Kidney (tissue), 14 donors: ENCODE data around the gene CPT1A. TPM values are rescaled to one million over a fixed set of nuclear protein-coding genes. Genes with fewer than 3 reads are reported as not detected.

Experiments used
- DNase-seq, 5 donors: peaks; one replicate each; pipeline ENCODE4 v3.0.0-alpha.2; 2013 to 2020
- FAIRE-seq: peaks from 2 replicates; lab custom pipeline; 2012; peaks lifted over from hg19 to GRCh38; lab: Jason Lieb, UNC
- H3K27ac ChIP-seq, 2 donors: one replicate each; pipeline ENCODE4 v1.7.0; 2013; ENCODE audit warnings: low read depth in 2 of 2, low read length in 2 of 2, inconsistent platforms in 1 of 2
- H3K27me3 ChIP-seq: one replicate; pipeline ENCODE4 v1.7.1; 2013; ENCODE audit warnings: low read length, inconsistent platforms; ENCODE audit not compliant: control insufficient read depth, insufficient read depth
- H3K36me3 ChIP-seq, 3 donors: one replicate each; pipeline versions ENCODE4 v1.7.0 to v1.7.1; 2013; ENCODE audit warnings: low read length in 3 of 3, control low read depth in 1 of 3, inconsistent platforms in 1 of 3; ENCODE audit not compliant: insufficient read depth in 3 of 3, control insufficient read depth in 2 of 3
- H3K4me1 ChIP-seq, 3 donors: one replicate each; pipeline versions ENCODE4 v1.7.0 to v1.7.1; 2013; ENCODE audit warnings: low read length in 3 of 3, inconsistent platforms in 1 of 3, low read depth in 1 of 3; ENCODE audit not compliant: control insufficient read depth in 2 of 3, insufficient read depth in 2 of 3
- H3K4me3 ChIP-seq, 3 donors: one replicate each; pipeline versions ENCODE4 v1.7.0 to v1.8.1; 2013; ENCODE audit warnings: low read length in 3 of 3, control low read depth in 1 of 3, inconsistent platforms in 1 of 3
- H3K9ac ChIP-seq, 3 donors: one replicate each; pipeline versions ENCODE4 v1.7.0 to v1.7.1; 2013; ENCODE audit warnings: low read length in 3 of 3, control low read depth in 1 of 3, inconsistent platforms in 1 of 3
- H3K9me3 ChIP-seq, 3 donors: one replicate each; pipeline versions ENCODE4 v1.7.0 to v1.7.1; 2013; ENCODE audit warnings: low read length in 3 of 3, control low read depth in 1 of 3, inconsistent platforms in 1 of 3; ENCODE audit not compliant: control insufficient read depth in 2 of 3, insufficient read depth in 1 of 3
- intact Hi-C: fragments of 100-400 bp; cut with DNase I; formaldehyde crosslinking; loops from one replicate; pipeline ENCODE4 v1.11.1; 2022
- polyA plus RNA-seq: library from polyadenylated mRNA; stranded (reverse); fragments of 350-450 nt; fragmentation: Illumina TruSeq; extraction: RNeasy Lipid Tissue Mini Kit (QIAGEN cat#74804); gene quantifications from one replicate; pipeline ENCODE4 v1.2.3, GENCODE V29; 2014; ENCODE audit warnings: low read depth, low replicate concordance; ENCODE audit not compliant: insufficient read depth
- total RNA-seq: library from RNA; stranded (reverse); fragmentation: NEBNext Ultra II Directional; extraction: Animal tissue kit (Norgen Biotek cat#: 25700); gene quantifications from one replicate; pipeline ENCODE4 v1.2.1, GENCODE V29; 2021
- TF ChIP-seq, protein P1 (sequence below): IDR thresholded peaks from 3 replicates; pipeline ENCODE4 v1.5.1; 2012; ENCODE audit warnings: mild to moderate bottlenecking, moderate library complexity, borderline replicate concordance; ENCODE audit not compliant: insufficient read depth; ENCODE audit errors: extremely low read depth
- donor health status: control.
- donor health status: control.
- donor health status: control.
- donor health status: control.
- donor health status: control.
- donor health status: DM: yes; HTN: yes; CAD: no.
- donor health status: Normal renal cell carcinoma (clear cell type).

The CPT1A gene
- total and polyA plus RNA-seq, 2 donors from 2014 or later: 51.3 to 61.5 TPM

DNA sequence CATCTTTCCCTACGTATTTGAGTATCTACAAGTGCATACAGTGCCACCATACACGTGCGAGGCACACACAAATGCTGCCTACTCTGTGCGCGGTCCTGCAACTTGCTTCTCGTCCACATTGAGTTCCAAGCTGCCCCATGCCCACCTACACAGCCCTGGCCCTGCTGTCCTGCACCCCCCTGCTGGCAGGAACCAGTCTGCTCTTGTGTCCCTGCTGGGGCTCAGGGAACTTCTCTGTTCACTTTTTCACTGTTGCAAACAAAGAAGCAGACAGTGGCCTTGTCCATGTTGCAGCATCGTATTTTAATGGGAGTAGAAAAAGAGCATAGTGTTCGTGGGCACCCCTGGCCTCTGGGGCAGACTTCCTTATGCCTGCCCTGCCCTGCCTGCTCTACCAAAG, 14.0 kb downstream of the CPT1A start:
- intact Hi-C loops: no loop called here
- H3K27me3 ChIP-seq: no peaks in the 10 kb centered on the region
- H3K36me3 ChIP-seq: no peaks in the 10 kb centered on the region
- FAIRE-seq: no peak
- peaks cover 0 to 24% (median 5%) of the 10 kb centered on the region in 3 donors for H3K4me1 ChIP-seq
- TF ChIP-seq, protein P1, sequence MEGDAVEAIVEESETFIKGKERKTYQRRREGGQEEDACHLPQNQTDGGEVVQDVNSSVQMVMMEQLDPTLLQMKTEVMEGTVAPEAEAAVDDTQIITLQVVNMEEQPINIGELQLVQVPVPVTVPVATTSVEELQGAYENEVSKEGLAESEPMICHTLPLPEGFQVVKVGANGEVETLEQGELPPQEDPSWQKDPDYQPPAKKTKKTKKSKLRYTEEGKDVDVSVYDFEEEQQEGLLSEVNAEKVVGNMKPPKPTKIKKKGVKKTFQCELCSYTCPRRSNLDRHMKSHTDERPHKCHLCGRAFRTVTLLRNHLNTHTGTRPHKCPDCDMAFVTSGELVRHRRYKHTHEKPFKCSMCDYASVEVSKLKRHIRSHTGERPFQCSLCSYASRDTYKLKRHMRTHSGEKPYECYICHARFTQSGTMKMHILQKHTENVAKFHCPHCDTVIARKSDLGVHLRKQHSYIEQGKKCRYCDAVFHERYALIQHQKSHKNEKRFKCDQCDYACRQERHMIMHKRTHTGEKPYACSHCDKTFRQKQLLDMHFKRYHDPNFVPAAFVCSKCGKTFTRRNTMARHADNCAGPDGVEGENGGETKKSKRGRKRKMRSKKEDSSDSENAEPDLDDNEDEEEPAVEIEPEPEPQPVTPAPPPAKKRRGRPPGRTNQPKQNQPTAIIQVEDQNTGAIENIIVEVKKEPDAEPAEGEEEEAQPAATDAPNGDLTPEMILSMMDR: no peak
- H3K4me3 ChIP-seq: no peak overlapping the region
- no peak overlapping the region for H3K9ac ChIP-seq
- no peak for DNase-seq
- no peak overlapping the region for H3K27ac ChIP-seq
- H3K9me3 ChIP-seq: no peaks in the 10 kb centered on the region

DNA sequence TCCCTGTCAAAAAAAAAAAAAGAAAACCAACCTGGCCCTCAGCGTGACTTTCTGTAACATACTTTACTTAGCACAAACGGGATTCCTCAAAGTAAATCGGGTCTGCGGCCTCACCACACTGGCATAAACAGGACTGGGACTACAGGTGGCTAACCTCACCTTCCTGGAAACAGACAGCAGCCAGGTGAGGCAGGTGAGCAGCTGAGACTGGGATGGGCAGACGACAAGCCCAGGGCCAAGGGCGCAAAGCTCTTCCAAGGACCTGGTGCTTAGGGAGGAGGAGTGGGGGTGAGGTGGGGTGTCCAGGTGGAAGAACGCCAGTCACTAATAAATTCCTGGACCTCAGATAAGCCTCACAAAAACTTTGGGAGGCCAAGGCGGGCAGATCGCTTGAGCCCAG, 15.0 kb downstream of the CPT1A start:
- DNase-seq: no peak
- Histone ChIP-seq H3K27ac (no peak overlapping the region), H3K27me3 (no peaks in the 10 kb centered on the region), H3K9me3 (no peaks in the 10 kb centered on the region), H3K4me3 (no peak overlapping the region), H3K4me1 (peaks cover 0 to 21% (median 5%) of the 10 kb centered on the region in 3 donors), H3K36me3 (no peaks in the 10 kb centered on the region), H3K9ac (no peak overlapping the region)
- TF ChIP-seq, protein P1: no peak
- FAIRE-seq: no peak
- intact Hi-C loops: no loop called here

DNA sequence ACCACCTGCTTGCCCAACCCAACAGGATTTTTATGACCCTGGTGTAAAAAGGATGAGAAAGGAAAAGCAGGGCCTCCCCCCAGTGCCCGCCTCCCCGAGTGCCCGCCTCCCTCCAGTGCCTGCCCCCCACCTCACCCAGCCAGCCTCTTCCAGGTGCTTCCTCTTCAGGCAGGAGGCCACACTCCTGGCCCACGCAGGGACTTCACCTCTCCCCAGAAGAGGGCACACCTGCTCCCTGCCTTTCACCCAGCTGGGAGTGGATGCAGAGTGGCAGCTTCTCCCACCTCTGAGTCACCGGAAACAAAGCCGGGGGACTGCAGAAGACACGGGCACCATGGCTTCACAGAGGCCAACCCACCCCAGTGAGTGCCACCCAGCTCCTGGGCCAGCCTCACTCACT, 16.1 kb downstream of the CPT1A start:
- TF ChIP-seq, protein P1: peak; percentile 31
- intact Hi-C loops: no loop called here
- H3K27ac ChIP-seq: no peak overlapping the region
- peaks cover 0 to 14% (median 0%) of the 10 kb centered on the region in 3 donors for H3K4me1 ChIP-seq
- FAIRE-seq (no peak), DNase-seq (peak in 3 of 5 donors; percentile 46 to 83 (median 56))
- H3K4me3 ChIP-seq: no peak overlapping the region
- no peaks in the 10 kb centered on the region for H3K9me3 ChIP-seq
- H3K9ac ChIP-seq: no peak overlapping the region
- H3K27me3 ChIP-seq: no peaks in the 10 kb centered on the region
- no peaks in the 10 kb centered on the region for H3K36me3 ChIP-seq

DNA sequence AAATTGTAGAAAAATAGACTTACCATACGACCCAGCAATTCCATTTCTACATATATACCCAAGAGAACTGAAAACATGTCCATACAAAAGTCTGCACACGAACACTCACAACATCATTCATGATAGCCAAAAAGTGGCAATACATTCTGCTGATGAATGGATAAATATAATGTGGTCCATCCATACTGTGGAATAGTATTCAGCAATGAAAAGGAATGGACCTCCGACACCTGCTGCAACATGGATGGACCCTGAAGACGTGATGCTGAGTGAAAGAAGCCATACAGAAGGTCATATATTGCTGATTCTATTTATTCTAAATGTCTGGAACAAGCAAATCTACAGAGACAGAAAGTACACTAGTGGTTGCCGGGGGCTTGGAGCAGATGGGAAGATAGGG, 19.2 kb downstream of the CPT1A start:
- TF ChIP-seq, protein P1: no peak
- H3K9ac ChIP-seq: no peak overlapping the region
- no peaks in the 10 kb centered on the region for H3K36me3 ChIP-seq
- FAIRE-seq (no peak), DNase-seq (no peak)
- peaks cover 0 to 3% (median 0%) of the 10 kb centered on the region in 3 donors for H3K4me1 ChIP-seq
- H3K9me3 ChIP-seq: no peaks in the 10 kb centered on the region
- H3K27me3 ChIP-seq: no peaks in the 10 kb centered on the region
- H3K4me3 ChIP-seq: no peak overlapping the region
- no peak overlapping the region for H3K27ac ChIP-seq
- intact Hi-C loops: no loop called here
